HG03439 (cell line): Measurements from ENCODE around the gene PTCRA.
"Not testable (repeated sequence)": the region's sequence is repeated elsewhere in the genome, so short reads cannot be mapped to it uniquely, and the experiment has no call there.

Experiments used
- ATAC-seq: cut with Tn5 transposase; IDR thresholded peaks from one replicate; pipeline ENCODE4 v1.9.1; 2021; ENCODE audit warnings: mild to moderate bottlenecking, moderate library complexity; ENCODE audit not compliant: unreplicated experiment

PTCRA gene

GRCh38 chr6:42915732-42916131 lies at the start of gene PTCRA:
Gene PTCRA, plus strand, starts transcription at chr6:42916053. Its CDS starts 17 bp downstream, at chr6:42916070.
- ATAC-seq = no peak

- ATAC-seq = no peak
Observed at GRCh38 chr6:42870145-42870936, 45.5 kb upstream of the PTCRA start.

- ATAC-seq = no peak
Observed at GRCh38 chr6:42871711-42872110, 44.1 kb upstream of the PTCRA start.

- no peak for ATAC-seq
Observed at GRCh38 chr6:42873313-42873712, 42.5 kb upstream of the PTCRA start.

GRCh38 chr6:42877695-42878094 lies 38.2 kb upstream of the PTCRA start:
- no peak for ATAC-seq

- ATAC-seq = peak; percentile 89
Observed at GRCh38 chr6:42879372-42880239, 36.2 kb upstream of the PTCRA start, which contains the start of gene RPL7L1. Gene RPL7L1, plus strand, starts transcription at chr6:42879616. Its CDS starts 295 bp downstream, at chr6:42879911.

GRCh38 chr6:42880240-42880817 lies 35.5 kb upstream of the PTCRA start:
- ATAC-seq = not testable (repeated sequence)

GRCh38 chr6:42880871-42881270 lies 35.0 kb upstream of the PTCRA start:
- not testable (repeated sequence) for ATAC-seq

GRCh38 chr6:42885702-42886101 lies 30.2 kb upstream of the PTCRA start:
- ATAC-seq = no peak

GRCh38 chr6:42888201-42888600 lies 27.7 kb upstream of the PTCRA start:
- ATAC-seq = not testable (repeated sequence)

GRCh38 chr6:42889815-42890214 lies 26.0 kb upstream of the PTCRA start:
- ATAC-seq = no peak

GRCh38 chr6:42890311-42891198 lies 25.3 kb upstream of the PTCRA start:
- ATAC-seq = peak; percentile 87

- ATAC-seq = no peak
Observed at GRCh38 chr6:42891199-42891722, 24.6 kb upstream of the PTCRA start.

- ATAC-seq = not testable (repeated sequence)
Observed at GRCh38 chr6:42894041-42894828, 21.6 kb upstream of the PTCRA start.

GRCh38 chr6:42896178-42896719 lies 19.6 kb upstream of the PTCRA start:
- no peak for ATAC-seq

- ATAC-seq = no peak
Observed at GRCh38 chr6:42898891-42899361, 16.9 kb upstream of the PTCRA start.

- ATAC-seq = no peak
Observed at GRCh38 chr6:42899871-42900270, 16.0 kb upstream of the PTCRA start.

GRCh38 chr6:42901538-42901957 lies 14.3 kb upstream of the PTCRA start:
- peak; percentile 90 for ATAC-seq
